Heart left ventricle (tissue), 13 donors: ENCODE data around the gene TBC1D7.

Experiments
- POLR2A ChIP-seq, 2 donors: fragments of 450-650 bp; IDR thresholded peaks; one replicate each; pipeline ENCODE4 v1.6.1; 2017; ENCODE audit warnings: antibody characterized with exemption in 2 of 2, mild to moderate bottlenecking in 2 of 2, moderate library complexity in 2 of 2
- TF ChIP-seq, protein P1 (sequence below), 12 donors: fragments of 200-600 bp; sonication (generic) in 4 of 12; IDR thresholded peaks; one replicate each; pipeline versions ENCODE4 v1.5.0 to v1.8.0; 2018 to 2022; ENCODE audit warnings: antibody characterized with exemption in 12 of 12, mild to moderate bottlenecking in 5 of 12
- donor health status: ischemic (EF 13 %, LVEDD 7.1; RV severe dilation, severe dysfunction).
- donor health status: DM: no; HTN: yes; CAD: no.
- donor health status: DM: no; HTN: no; CAD: no.
- donor health status: ischemic (EF 25% LVEDD 6.9; RV normal size, moderate dysfunction).
- donor health status: ischemic (EF 25% LVEDD 5.7; RV mildly dilated, moderate dysfunction).
- donor health status: ischemic (EF 35%, LVEDD 5.7; RV mildly dilated, moderate dysfunction).
- donor health status: nonischemic (EF 11% LVEDD 7.7; RV severe dilation, severe dysfunction).
- donor health status: DM: yes; HTN: yes; CAD: no.
- donor health status: PGD.
- donor health status: ischemic (EF 29% LVEDD 5.4; RV normal size, mild dysfunction).
- donor health status: nonischemic (EF 23%, LVEDD 6.1; RV moderate dilation, normal function).

DNA sequence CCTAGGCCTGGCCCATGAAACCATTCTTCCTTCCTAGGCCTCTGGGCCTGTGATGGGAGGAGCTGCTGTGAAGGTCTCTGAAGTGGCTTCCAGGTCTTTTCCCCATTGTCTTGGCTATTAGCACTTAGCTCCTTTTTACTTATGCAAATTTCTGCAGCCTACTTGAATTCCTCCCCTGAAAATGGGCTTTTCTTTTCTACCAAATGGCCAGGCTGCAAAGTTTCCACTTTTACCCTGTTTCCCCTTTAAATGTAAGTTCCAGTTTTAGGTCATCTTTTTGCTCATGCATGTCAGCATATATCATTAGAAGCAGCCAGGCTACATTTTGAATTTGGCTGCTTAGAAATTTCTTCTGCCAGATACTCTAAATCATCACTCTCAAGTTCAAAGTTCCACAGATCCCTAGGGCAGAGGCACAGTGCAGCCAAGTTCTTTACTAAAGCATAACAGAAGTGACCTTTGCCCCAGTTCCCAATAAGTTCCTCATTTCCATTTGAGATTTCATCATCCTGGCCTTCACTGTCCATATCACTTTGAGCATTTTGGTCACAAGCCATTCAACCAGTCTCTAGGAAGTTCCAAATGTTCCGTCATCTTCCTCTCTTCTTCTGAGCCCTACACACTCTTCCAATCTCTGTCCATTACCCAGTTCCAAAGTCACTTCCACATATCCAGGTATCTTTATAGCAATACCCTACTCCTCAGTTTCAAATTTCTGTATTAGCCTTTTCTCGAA, 71.9 kb downstream of the TBC1D7 start:
- TF ChIP-seq, protein P1, sequence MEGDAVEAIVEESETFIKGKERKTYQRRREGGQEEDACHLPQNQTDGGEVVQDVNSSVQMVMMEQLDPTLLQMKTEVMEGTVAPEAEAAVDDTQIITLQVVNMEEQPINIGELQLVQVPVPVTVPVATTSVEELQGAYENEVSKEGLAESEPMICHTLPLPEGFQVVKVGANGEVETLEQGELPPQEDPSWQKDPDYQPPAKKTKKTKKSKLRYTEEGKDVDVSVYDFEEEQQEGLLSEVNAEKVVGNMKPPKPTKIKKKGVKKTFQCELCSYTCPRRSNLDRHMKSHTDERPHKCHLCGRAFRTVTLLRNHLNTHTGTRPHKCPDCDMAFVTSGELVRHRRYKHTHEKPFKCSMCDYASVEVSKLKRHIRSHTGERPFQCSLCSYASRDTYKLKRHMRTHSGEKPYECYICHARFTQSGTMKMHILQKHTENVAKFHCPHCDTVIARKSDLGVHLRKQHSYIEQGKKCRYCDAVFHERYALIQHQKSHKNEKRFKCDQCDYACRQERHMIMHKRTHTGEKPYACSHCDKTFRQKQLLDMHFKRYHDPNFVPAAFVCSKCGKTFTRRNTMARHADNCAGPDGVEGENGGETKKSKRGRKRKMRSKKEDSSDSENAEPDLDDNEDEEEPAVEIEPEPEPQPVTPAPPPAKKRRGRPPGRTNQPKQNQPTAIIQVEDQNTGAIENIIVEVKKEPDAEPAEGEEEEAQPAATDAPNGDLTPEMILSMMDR (IDR thresholded peaks at IDR 0.05): no peak
- no peak for TF ChIP-seq POLR2A (IDR thresholded peaks at IDR 0.05)
